Stimulated activated CD8-positive, alpha-beta memory T cell treated with anti-CD3 and anti-CD28 coated beads, Interleukin-12 subunit alpha, Interleukin-12 subunit beta, amount 100 ng/mL, for 4 hours (primary cell): ENCODE results near the gene RASD2.

Source experiments
- DNase-seq: peaks from one replicate; pipeline ENCODE4 v3.0.0-alpha.2; 2020; ENCODE audit warnings: low read depth

RASD2 gene

DNA sequence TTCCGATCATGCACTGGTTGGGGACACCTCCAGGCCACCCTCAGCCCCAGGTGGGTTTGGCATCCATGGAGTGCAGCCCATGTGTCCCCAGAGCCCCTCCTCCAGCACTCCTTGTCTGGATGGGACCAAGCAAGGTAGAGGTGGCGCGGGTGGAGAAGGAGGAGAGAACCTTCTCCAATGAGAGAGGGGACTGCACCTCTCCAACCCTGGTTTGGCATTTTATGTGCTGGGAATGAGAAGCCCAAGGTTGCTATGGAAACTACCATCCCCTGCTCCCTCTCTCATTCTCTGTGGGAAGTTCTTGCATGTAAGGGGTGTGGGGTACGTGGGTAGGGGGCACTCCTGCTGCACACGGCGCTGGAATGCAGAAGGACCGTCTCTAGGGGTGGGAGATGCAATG lies 21.8 kb upstream of the RASD2 start:
- DNase-seq, result no peak

DNA sequence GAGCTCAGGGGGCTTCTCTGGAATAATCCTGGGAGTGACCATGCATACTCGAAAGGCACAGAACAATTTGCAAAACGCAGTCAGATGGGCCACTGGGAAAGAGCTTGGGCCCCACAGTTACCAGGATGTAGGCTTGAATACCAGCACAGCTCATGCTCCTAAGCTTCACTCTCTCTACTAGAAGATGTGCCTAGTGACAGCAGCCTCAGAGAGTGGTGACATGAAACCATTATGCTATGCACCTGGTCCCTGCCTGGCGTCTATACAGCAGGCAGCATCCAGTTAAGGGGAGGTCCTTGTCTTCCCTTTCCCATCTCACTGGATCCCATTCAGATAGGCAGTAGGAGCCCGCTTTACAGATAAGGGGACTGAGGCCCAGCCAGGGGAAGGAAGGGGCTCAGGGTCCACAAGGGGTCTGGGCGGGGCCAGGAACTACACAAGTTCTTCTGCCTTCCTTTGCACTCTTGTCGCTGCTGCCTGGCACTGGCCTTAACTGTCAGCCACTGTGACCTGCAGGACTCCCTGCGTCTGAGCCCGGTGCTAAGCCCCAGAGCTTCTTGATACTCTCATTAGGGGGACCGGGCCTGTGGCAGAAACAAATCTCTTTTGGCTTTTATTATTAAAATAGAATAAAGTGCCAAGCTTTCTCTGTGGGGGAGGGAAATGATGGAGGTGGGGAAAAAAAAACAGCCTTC lies 21.2 kb upstream of the RASD2 start:
- no peak for DNase-seq

DNA sequence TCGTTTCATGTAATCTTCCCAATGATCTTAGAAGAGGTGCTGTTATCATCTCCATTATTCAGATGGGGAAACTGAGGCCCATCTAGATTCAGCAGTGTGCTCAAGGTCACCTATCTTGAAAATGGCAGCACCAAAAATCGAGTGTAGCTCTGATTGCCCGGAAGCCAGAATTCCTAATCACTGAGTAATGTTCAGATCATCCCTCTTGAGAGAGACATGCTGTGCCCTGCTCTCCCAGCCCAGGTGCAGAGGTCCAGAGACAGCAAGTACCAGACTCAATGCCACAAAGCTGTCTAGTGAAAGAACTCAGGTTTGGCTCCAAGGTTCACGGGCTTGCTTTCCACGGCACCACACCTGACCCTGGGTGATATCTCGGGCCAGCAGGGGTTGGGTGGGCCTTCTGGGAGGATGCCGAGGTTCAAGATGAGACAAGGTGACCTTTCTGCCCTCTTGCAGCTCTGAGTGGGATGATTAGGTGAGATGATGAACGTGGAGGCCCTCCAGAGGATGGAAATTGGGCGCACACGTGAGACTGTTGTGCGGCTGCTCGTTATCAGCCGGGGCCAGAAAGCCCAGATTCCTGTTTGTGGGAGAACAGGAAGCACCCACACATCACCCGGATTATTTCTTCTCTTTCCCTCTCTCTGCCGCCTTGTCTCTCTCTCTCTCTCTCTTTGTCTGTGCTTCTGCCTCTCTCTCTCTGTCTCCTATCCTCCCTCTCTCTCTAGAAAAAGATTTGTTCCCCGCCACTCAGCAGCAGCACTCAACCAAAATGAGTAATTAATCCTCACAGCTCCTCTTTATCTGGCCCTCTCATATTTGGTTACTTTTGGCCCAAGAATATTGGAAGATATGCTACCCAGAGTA lies 19.0 kb upstream of the RASD2 start:
- DNase-seq, result no peak

DNA sequence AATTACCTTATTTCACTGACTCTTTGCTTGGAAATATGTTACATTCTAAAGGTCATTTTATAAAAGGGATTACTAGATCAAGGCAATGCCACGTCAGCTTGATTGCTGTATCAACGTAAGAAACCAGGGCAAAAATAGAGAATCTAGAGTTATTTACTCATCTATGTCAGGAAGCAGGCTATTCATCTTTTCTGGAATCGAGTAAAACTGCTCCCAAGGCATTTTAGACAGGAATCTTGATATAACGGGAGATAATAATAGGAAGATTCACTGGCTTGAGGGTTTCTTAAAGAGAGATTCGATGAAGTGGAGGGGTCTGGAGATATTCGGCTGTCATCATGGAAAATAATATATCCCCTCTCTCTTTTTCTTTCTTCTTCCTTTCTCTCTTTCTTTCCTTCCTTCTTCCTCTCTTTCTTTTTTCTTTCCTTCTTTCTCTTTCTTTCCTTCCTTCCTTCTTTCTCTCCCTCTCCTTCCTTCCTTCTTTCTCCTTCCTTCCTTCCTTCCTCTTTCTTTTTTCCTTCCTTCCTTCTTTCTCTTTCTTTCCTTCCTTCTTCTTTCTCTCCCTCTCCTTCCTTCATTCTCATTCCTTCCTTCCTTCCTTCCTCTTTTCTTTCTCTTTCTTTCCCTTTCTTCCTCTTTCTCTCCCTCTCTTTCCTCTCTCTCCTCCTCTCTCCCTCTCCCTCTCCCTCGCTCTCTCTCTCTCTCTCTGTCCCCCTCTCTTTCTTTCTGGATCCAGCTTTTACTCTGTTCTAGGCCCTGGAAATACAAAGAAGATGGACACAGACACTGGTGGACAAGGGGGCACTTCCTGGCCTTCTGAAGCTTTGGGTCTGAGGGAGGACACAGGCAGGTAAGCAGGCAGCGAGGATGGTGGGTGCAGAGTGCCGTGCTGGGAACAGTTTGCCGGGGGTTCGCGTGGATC lies 18.1 kb upstream of the RASD2 start:
- DNase-seq, result no peak

DNA sequence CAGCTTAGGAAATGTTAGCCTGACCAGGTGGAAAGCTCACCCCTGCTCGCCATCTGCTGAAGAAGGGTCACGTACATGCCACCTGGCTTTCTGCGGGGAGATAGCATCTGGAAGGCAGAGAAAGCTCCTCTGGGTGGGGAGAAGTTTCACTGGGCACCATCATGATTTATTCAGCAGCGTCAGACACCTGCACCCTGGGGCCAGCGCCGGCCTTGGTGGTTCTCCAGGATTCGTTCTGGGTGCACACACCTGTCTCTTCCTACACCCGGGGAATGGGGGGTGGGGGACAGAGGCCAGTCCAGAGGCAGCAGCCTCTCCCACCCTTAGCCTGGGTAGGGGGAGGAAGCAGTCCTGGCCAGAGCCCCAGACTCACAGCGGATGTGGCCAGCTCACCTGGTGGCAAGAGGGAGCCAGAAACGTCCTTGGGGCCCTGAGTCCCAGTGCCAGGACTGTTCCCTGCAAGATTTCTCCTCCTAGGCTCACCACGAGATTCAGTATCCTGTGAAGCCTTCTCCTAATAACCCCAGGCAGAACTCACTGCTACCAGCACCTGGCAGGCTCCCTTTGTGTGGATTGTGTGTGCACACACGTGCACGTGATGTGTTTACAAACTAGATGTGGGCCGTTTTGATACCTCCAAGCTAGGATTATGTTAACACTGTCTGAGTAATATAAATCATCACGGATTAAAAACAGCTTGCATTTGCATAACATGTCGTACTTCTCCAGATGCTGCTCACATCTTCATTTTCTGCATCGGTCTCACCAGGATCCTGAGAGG lies 17.3 kb upstream of the RASD2 start:
- no peak for DNase-seq

DNA sequence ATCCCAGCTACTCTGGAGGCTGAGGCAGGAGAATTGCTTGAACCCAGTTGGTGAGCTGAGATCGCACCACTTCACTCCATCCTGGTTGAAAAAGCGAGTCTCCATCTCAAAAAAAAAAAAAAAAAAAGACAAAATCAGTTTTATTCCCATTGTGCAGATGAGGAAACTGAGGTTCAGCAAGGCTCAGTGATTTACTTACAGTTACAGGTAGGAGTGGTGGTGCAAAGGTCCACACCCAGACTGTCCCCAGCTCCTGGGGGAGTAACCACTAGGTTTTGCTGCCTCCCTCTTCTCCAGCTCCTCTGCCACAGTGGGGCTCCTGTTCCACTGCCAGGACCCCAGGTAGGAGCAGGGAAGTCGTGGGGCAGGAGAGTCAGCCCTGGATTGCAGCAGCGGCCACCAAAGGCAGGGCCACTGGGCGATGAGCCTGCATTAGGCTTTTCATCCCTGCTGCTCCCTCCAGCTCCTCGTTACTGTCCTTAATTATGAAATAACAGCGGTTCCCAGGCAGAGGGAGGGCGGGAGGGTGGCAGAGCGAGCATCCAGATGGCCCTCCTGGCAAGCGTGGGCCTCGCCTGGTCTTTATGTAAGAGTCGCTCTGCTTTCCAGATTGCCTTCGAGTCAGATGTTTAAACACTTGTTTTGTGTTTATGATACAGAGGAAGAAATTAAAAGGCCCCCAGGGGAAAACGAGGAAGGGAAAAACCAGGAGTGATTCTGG lies 15.5 kb upstream of the RASD2 start:
- DNase-seq, result no peak

DNA sequence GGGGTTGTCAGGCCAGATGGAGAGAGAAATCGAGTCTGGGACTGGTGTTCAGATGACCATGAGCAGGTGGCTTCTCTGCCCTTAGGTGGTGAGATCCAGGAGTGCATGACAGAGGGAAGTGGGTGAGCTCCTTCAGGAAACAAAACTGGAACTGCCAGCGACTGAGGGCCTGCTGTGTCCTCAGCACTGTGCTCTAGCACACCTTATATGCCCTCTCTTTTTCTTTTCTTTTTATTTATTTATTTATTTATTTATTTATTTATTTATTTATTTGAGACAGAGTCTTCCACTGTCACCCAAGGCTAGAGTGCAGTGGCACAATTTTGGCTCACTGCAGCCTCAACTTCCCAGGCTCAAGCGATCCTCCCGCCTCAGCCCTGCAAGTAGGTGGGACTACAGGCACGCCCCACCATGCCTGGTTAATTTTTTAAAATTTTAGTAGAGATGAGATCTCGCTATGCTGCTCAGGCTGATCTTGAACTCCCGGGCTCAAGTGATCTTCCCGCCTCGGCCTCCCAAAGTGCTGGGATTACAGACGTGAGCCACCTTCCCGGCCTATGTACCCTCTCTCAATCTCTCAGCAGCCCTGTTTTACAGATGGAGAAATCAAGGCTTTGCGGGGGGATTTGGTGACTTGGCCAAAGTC lies 14.8 kb upstream of the RASD2 start:
- no peak for DNase-seq

DNA sequence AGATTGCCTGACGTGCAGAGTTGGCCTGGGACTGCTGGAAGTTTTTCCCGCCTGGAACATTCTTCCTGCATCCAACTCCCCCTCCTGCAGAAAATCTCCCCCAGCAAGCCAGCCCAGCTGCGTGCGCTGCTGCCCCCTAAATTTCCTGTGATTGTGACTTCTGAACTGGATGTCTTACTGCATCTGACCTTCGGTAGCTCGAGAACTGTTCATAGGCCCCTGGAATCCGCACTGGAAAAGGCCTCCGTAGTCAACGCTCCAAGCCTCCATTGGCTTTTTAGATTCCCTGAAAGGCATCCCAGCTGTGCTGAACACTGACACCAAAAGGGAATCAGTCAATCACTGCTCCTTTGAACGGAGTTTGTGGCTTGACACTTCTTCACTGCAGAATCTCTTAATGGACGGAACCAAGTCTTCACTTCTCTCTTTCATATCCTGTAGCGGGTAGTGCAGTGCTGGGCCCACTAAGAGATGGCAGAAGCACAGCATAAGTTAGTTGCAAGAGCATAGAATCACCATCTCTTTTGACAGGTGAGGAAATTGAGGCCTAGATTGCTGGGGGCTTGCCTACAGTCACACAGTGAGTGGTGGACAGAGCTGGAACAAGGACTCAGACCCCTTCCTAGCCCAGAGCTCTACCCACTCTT lies 14.2 kb upstream of the RASD2 start:
- no peak for DNase-seq

DNA sequence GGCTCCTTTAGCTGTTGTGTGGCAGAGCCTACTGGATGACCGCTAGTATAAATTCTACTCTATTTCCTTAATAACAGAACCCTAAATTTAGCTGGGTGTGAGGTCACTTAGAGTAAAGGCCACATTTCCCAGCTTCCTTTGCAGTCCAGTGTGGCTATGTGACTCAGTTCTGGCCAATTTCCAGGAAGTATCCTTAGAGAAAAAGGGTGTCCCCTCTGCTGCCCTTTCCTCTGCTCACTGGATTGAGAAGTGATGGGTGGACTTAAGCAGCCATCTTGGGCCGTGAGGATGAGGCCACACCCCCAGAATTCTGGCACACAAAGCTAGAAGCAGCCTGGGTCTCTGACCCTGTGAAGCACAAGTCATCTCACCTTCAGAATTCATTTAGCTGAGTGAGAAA lies 11.7 kb upstream of the RASD2 start:
- no peak for DNase-seq

DNA sequence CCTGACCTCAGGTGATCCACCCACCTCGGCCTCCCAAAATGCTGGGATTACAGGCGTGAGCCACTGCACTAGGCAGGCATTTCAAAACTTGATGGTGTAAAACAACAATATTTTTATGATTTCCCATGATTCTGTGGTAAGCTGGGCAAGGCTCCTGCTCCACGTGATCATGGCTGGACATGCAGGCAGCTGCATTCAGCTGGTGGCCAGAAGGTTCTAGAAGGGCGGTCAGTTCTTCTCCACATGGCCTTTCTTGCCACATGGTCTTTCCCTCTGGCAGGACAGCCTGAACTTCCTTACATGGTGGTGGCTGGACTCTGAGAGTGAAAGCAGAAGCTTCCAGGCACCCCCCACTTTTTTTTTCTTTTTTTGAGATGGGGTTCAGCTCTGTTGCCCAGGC lies 9.9 kb upstream of the RASD2 start:
- no peak for DNase-seq

DNA sequence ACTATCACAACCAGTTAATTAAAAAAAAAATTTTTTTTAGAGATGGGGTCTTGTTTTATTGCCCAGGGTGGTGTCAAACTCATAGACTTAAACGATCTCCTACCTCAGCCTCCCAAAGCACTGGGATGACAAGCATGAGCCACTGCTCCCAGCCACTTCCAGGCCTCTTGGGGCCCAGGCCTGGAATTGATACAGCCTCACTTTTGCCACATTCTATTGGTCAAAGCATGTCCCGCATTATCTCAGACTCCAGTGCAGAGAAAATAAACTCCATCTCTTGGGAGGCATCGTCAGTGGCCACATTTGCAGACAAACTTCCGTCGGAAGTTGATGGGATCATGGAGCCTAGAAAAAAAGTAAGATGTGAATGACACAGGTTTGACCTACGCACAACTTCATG lies 9.4 kb upstream of the RASD2 start:
- no peak for DNase-seq

DNA sequence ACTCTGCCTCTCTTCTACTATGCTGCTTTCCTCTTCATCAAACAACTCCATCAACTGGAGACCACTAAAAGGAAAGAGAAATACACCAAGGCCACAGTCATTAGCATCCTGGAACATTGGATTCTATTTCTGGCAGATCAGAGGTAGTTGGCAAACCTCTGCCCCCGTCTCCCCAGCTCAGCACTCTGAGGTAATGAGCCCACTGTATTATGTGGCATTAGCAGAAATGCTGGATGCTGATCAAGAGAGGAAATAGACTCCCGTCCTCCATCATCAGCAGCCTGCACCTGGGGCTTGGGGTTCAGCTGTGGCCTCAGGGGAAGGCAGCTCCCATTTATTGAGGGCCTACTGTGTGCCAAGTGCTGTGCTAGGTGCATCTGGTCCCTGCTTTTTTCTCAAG lies 9.0 kb upstream of the RASD2 start:
- DNase-seq, result no peak

DNA sequence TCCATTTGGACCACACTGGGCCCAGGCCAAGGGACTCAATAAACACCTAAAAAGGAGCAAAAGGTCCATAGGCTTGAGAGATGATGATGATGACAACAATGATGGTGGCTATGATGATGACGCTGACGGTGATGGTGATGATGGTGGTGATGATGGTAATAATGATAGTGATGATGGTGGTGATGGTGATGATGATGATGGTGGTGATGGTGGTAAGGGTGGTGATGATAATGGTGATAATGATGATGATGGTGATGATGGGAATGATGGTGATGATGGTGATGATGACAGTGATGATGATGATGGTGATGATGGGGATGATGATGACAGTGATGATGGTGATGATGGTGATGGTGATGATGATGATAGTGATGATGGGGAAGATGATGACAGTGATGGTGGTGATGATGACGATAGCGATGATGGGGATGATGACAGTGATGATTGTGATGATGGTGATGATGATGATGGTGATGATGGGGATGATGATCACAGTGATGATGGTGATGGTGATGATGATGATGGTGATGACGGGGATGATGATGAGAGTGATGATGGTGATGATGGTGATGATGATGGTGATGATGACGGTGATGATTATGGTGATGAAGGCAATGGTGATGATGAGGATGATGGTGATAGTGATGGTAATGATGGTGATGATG lies 7.1 kb upstream of the RASD2 start:
- DNase-seq, result no peak

DNA sequence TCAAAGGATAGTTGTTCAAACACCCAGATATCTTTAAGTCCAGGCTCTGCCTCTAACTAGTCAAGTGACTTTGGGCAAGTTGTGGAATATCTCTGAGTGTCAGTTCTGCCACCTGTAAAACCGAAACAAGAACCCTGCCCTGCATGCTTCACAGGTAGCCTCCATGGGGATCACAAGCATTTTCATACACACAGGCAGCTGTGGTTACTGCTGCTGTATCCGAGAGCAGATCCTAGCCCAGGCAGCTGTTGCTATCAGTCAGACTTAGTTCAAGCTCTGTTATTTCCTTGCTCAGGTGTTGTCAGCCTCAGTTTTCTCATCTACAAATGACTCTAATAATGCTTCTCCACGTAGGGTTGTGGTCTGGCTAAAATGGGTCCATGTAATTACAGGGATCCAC lies 6.5 kb upstream of the RASD2 start:
- DNase-seq, result no peak

DNA sequence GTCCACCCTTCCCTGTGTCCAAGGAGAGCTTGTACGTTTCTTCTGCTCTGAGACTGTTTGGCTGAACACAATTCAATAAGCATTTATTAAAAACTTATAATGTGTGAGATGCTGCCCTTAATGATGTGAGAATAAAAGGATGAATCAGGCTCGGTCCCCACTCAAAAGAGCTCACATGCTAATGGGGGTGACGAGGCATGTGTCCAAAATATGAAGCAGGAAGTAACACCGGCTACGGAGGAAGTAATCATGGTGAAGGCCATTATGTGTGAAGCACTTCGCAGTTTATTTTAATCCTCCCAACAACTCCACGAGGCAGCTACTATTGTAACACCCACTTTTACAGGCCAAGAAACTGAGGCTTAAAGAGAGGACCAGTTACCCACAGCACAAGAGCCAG lies 3.4 kb upstream of the RASD2 start:
- DNase-seq, result no peak

DNA sequence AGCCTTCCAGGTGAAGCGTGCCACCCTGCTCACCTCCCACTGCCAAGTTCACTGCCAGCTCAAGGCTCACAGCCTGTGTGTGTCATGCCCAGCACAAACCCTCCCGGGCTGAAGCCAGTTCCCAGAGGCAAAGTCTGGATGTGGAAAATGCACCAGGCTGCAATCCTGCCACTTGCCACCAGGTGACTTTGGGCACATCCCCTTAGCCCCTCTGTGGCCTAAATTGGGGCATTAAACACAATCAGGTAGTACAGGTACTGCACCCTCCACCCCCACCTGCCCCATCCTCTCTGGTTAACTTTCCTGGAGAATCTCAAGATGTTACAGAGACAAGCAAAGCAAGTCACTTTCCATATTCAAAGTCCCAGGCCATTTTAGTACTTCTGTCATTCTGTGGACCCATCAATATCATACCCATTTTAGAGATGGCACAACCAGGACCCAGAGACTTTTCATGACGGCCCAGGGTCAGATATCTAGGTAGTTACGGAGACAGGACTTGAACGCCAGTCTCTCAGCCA lies 1.8 kb upstream of the RASD2 start:
- DNase-seq, result no peak

DNA sequence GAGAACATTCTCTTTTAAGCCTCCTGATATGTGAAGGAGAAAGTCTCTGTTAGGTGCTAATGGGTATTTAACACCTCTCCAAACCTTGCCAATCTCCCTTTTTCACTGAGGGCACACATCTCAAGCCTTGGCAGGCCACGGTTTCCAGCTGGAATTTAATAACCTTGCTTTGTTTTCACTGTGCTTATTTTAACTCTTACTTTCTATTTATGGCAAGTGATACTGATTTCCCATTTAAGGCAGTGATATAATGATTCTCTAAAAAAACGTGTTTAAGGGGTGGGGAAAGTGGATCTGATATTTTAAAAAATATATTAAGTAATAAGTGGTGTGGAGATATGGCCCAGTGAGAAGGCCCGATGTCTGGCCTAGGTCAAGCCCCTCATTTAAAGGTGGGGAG lies 1.1 kb upstream of the RASD2 start:
- no peak for DNase-seq

DNA sequence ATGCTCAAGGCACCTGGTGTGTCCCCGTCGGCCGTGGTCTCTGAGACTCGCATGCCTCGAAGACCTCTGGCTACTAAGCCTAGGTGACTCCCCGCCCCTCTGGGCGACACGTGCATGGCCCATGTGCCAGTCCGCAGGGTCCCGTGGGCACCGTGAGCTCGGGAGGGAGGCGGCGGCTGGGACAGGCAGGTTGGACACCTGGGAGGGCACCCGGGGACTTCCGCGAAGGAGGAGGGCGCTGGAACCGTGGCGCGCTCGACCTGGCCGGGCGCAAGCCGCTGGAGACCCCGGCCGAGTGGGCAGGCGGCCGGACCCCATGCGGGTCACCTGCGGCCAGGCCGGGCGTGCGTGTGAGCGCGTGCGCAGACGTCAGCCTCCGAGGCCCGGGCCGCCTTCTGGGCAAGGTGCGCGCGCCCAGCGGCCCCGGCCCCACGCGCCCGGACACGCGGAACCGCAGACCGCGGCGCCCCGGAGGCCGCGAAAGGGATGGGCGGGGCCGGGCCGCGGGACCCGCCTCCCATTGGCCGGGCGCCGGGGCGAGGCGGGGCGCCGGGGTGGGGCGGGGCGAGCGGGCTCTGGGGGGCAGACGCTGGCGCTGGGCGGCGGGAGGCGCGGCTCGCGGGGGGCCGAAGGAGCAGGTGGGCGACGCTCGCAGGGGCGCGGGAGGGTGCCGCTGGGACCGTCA lies 579 bp upstream of the RASD2 start:
- DNase-seq, result peak; percentile 62

DNA sequence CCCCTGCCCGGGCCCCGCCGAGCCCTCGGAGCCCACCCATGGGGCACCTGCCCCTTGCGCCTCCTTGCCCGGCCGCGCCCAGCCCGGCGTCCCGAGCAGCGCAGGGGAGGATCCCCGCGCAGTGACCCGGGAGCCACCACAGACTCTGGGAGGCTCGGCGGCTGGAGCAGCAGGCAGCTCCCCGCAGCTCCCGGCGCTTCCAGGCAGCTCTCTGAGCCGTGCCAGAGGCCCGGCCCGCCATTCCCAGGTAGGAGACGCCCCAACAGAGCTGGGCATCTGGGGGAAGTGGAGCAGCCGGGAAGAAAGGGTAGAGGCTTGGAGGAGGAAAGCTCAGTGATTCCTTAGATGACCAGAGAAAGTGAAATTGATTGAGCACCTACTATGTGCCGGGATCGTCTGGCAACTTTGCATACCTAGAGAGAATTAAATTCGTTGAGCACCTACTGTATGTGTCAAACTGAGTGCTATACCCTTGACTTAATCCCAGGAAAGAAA lies 670 bp downstream of the RASD2 start:
- DNase-seq, result no peak
